Measurements from ENCODE around the gene PLCD1. TPM values are rescaled to one million over a fixed set of nuclear protein-coding genes. Genes with fewer than 3 reads are reported as not detected.
"Not testable (repeated sequence)": the region's sequence is repeated elsewhere in the genome, so short reads cannot be mapped to it uniquely, and the experiment has no call there.

Gene PLCD1
- total RNA-seq, 3 donors from 2014 or later, result 1.8 to 3.4 (median 1.9) TPM

GRCh38 chr3:37985637-37986320, 43.7 kb downstream of the PLCD1 start:
- no peaks in the 10 kb centered on the region for H3K9me3 Mint-ChIP-seq
- ATAC-seq, result no peak
- peaks cover 1% of the 10 kb centered on the region for H3K27me3 Mint-ChIP-seq (ENCODE audit: low read depth)
- peaks cover 4% of the 10 kb centered on the region for H3K4me1 Mint-ChIP-seq (ENCODE audit: low read depth)
- no peaks in the 10 kb centered on the region for H3K36me3 Mint-ChIP-seq (ENCODE audit: insufficient read depth)
- H3K4me3 Mint-ChIP-seq, result no peak overlapping the region
- DNase-seq, result no peak

- peaks cover 4% of the 10 kb centered on the region for H3K4me1 Mint-ChIP-seq (ENCODE audit: low read depth)
Measured at GRCh38 chr3:37984596-37984995, 44.8 kb downstream of the PLCD1 start.

GRCh38 chr3:37984051-37984450, 45.4 kb downstream of the PLCD1 start:
- H3K4me3 Mint-ChIP-seq, result no peak overlapping the region
- ATAC-seq, result no peak
- no peak for DNase-seq

More at GRCh38 chr3:37984596-37984995, 44.8 kb downstream of the PLCD1 start:
- Mint-ChIP-seq H3K27me3 (ENCODE audit: low read depth) (peaks cover 5% of the 10 kb centered on the region), H3K36me3 (ENCODE audit: insufficient read depth) (no peaks in the 10 kb centered on the region), H3K9me3 (no peaks in the 10 kb centered on the region), H3K4me3 (no peak overlapping the region)
- no peak for ATAC-seq
- DNase-seq, result no peak

GRCh38 chr3:37982331-37982730, 47.1 kb downstream of the PLCD1 start:
- no peaks in the 10 kb centered on the region for H3K4me1 Mint-ChIP-seq (ENCODE audit: low read depth)
- ATAC-seq (no peak), DNase-seq (no peak)
- H3K9me3 Mint-ChIP-seq, result no peaks in the 10 kb centered on the region
- H3K27me3 Mint-ChIP-seq (ENCODE audit: low read depth), result peaks cover 5% of the 10 kb centered on the region
- H3K4me3 Mint-ChIP-seq, result no peak overlapping the region
- H3K36me3 Mint-ChIP-seq (ENCODE audit: insufficient read depth), result no peaks in the 10 kb centered on the region

More at GRCh38 chr3:37984051-37984450, 45.4 kb downstream of the PLCD1 start:
- Mint-ChIP-seq H3K36me3 (ENCODE audit: insufficient read depth) (no peaks in the 10 kb centered on the region), H3K4me1 (ENCODE audit: low read depth) (peaks cover 4% of the 10 kb centered on the region), H3K27me3 (ENCODE audit: low read depth) (peaks cover 5% of the 10 kb centered on the region), H3K9me3 (no peaks in the 10 kb centered on the region)

- no peaks in the 10 kb centered on the region for H3K4me1 Mint-ChIP-seq (ENCODE audit: low read depth)
- DNase-seq (no peak), ATAC-seq (no peak)
- H3K9me3 Mint-ChIP-seq, result no peaks in the 10 kb centered on the region
- no peaks in the 10 kb centered on the region for H3K36me3 Mint-ChIP-seq (ENCODE audit: insufficient read depth)
- peaks cover 5% of the 10 kb centered on the region for H3K27me3 Mint-ChIP-seq (ENCODE audit: low read depth)
- H3K4me3 Mint-ChIP-seq, result no peak overlapping the region
Measured at GRCh38 chr3:37981348-37981664, 48.1 kb downstream of the PLCD1 start.

GRCh38 chr3:37980462-37981347, 48.7 kb downstream of the PLCD1 start:
- no peaks in the 10 kb centered on the region for H3K36me3 Mint-ChIP-seq (ENCODE audit: insufficient read depth)
- no peaks in the 10 kb centered on the region for H3K4me1 Mint-ChIP-seq (ENCODE audit: low read depth)
- peaks cover 5% of the 10 kb centered on the region for H3K27me3 Mint-ChIP-seq (ENCODE audit: low read depth)
- DNase-seq (no peak), ATAC-seq (no peak)
- no peak overlapping the region for H3K4me3 Mint-ChIP-seq
- no peaks in the 10 kb centered on the region for H3K9me3 Mint-ChIP-seq

GRCh38 chr3:37979541-37980461, 49.6 kb downstream of the PLCD1 start:
- Mint-ChIP-seq H3K27me3 (ENCODE audit: low read depth) (peaks cover 5% of the 10 kb centered on the region), H3K36me3 (ENCODE audit: insufficient read depth) (no peaks in the 10 kb centered on the region), H3K4me3 (no peak overlapping the region), H3K4me1 (ENCODE audit: low read depth) (peaks cover 1% of the 10 kb centered on the region), H3K9me3 (no peaks in the 10 kb centered on the region)
- DNase-seq (no peak), ATAC-seq (no peak)

GRCh38 chr3:37974121-37975083, 55.0 kb downstream of the PLCD1 start:
- peak; percentile 95 to 97 for ATAC-seq
- no peaks in the 10 kb centered on the region for H3K27me3 Mint-ChIP-seq (ENCODE audit: low read depth)
- DNase-seq, result peak; percentile 66

GRCh38 chr3:37973246-37974054, 56.0 kb downstream of the PLCD1 start:
- DNase-seq, result no peak
- H3K4me3 Mint-ChIP-seq, result no peak overlapping the region

More at GRCh38 chr3:37974121-37975083, 55.0 kb downstream of the PLCD1 start:
- H3K9me3 Mint-ChIP-seq, result no peaks in the 10 kb centered on the region
- no peaks in the 10 kb centered on the region for H3K36me3 Mint-ChIP-seq (ENCODE audit: insufficient read depth)
- peaks cover 3% of the 10 kb centered on the region for H3K4me1 Mint-ChIP-seq (ENCODE audit: low read depth)
- H3K4me3 Mint-ChIP-seq, result no peak overlapping the region

GRCh38 chr3:37972056-37972455, 57.4 kb downstream of the PLCD1 start:
- H3K27me3 Mint-ChIP-seq (ENCODE audit: low read depth); H3K4me3 Mint-ChIP-seq; H3K36me3 Mint-ChIP-seq (ENCODE audit: insufficient read depth); DNase-seq; H3K4me1 Mint-ChIP-seq (ENCODE audit: low read depth); H3K9me3 Mint-ChIP-seq; ATAC-seq: not testable (repeated sequence)

More at GRCh38 chr3:37973246-37974054, 56.0 kb downstream of the PLCD1 start:
- no peaks in the 10 kb centered on the region for H3K36me3 Mint-ChIP-seq (ENCODE audit: insufficient read depth)
- H3K9me3 Mint-ChIP-seq, result no peaks in the 10 kb centered on the region
- peaks cover 3% of the 10 kb centered on the region for H3K4me1 Mint-ChIP-seq (ENCODE audit: low read depth)
- no peaks in the 10 kb centered on the region for H3K27me3 Mint-ChIP-seq (ENCODE audit: low read depth)
- ATAC-seq, result no peak

GRCh38 chr3:37971467-37971866, 58.0 kb downstream of the PLCD1 start:
- H3K4me3 Mint-ChIP-seq, result no peak overlapping the region
- peaks cover 3% of the 10 kb centered on the region for H3K4me1 Mint-ChIP-seq (ENCODE audit: low read depth)
- no peaks in the 10 kb centered on the region for H3K27me3 Mint-ChIP-seq (ENCODE audit: low read depth)
- no peaks in the 10 kb centered on the region for H3K36me3 Mint-ChIP-seq (ENCODE audit: insufficient read depth)
- H3K9me3 Mint-ChIP-seq, result no peaks in the 10 kb centered on the region
- DNase-seq (no peak), ATAC-seq (no peak)

- H3K4me3 Mint-ChIP-seq, result no peak overlapping the region
- peaks cover 3% of the 10 kb centered on the region for H3K4me1 Mint-ChIP-seq (ENCODE audit: low read depth)
- no peaks in the 10 kb centered on the region for H3K27me3 Mint-ChIP-seq (ENCODE audit: low read depth)
- no peaks in the 10 kb centered on the region for H3K9me3 Mint-ChIP-seq
- no peaks in the 10 kb centered on the region for H3K36me3 Mint-ChIP-seq (ENCODE audit: insufficient read depth)
- no peak for ATAC-seq
- DNase-seq, result no peak
Measured at GRCh38 chr3:37970802-37971201, 58.6 kb downstream of the PLCD1 start.
